HEK293 (cell line): ENCODE results near the gene PTPN4.

Experiments
- CTCF ChIA-PET: fragments of 350-600 bp; formaldehyde crosslinking; extraction: SDS; loops from one replicate; lab custom pipeline; 2021; ENCODE audit warnings: antibody characterized with exemption; lab: Yijun Ruan, JAX
- POLR2A ChIA-PET: fragments of 300-600 bp; formaldehyde crosslinking; extraction: SDS; loops from one replicate; lab custom pipeline; 2020; ENCODE audit warnings: antibody characterized with exemption, inconsistent platforms; lab: Yijun Ruan, JAX
- H3K27ac ChIP-seq: fragments of 200-500 bp; sonication (Bioruptor generic); 2 replicates; pipeline ENCODE4 v1.5.1; 2014; ENCODE audit warnings: low read depth, low read length, control low read depth, inconsistent platforms; ENCODE audit errors: extremely low read depth
- H3K36me3 ChIP-seq, 2 experiments: fragments of 200-500 bp in 1 of 2; sonication (Bioruptor generic) in 1 of 2; 1 replicate in 1 of 2; 2 replicates in 1 of 2; pipeline ENCODE4 v1.5.1; 2014 to 2017; ENCODE audit warnings: inconsistent platforms in 2 of 2, low read length in 2 of 2; ENCODE audit not compliant: control insufficient read depth in 2 of 2, insufficient read depth in 1 of 2
- H3K4me1 ChIP-seq: fragments of 200-500 bp; sonication (Bioruptor generic); 2 replicates; pipeline ENCODE4 v1.5.1; 2014; ENCODE audit warnings: mild to moderate bottlenecking, low read length, inconsistent platforms; ENCODE audit not compliant: control insufficient read depth, insufficient read depth
- H3K4me3 ChIP-seq: 2 replicates; pipeline ENCODE4 v1.5.1; 2011; ENCODE audit warnings: low read depth, mild to moderate bottlenecking, control low read depth, low read length, moderate library complexity
- H3K9me3 ChIP-seq: fragments of 200-500 bp; sonication (Bioruptor generic); 2 replicates; pipeline ENCODE4 v1.5.1; 2014; ENCODE audit warnings: low read depth, low read length, inconsistent platforms; ENCODE audit not compliant: control insufficient read depth, insufficient read depth
- GLIS2 ChIP-seq: fragments of 450-650 bp; formaldehyde crosslinking; IDR thresholded peaks from 2 replicates; pipeline ENCODE4 v1.5.1; 2016; ENCODE audit warnings: missing biosample characterization, missing genetic modification characterization
- HOXC10 ChIP-seq: sonication (generic); formaldehyde crosslinking; IDR thresholded peaks from 2 replicates; pipeline ENCODE4 v1.8.1; 2023; ENCODE audit warnings: mild to moderate bottlenecking, missing genetic modification reagents
- MZF1 ChIP-seq: fragments of 450-650 bp; formaldehyde crosslinking; IDR thresholded peaks from 2 replicates; pipeline ENCODE4 v1.5.1; 2017; ENCODE audit warnings: missing biosample characterization, missing genetic modification characterization, borderline replicate concordance
- PRDM1 ChIP-seq: fragments of 450-650 bp; formaldehyde crosslinking; IDR thresholded peaks from 2 replicates; pipeline ENCODE4; 2016; ENCODE audit warnings: missing biosample characterization, missing genetic modification characterization
- SCRT1 ChIP-seq: fragments of 450-650 bp; formaldehyde crosslinking; IDR thresholded peaks from 2 replicates; pipeline ENCODE4 v1.5.1; 2016; ENCODE audit warnings: missing biosample characterization, missing genetic modification characterization, borderline replicate concordance
- TSHZ1 ChIP-seq: fragments of 450-650 bp; formaldehyde crosslinking; IDR thresholded peaks from 2 replicates; pipeline ENCODE4 v1.5.1; 2016; ENCODE audit warnings: missing biosample characterization, missing genetic modification characterization, borderline replicate concordance
- ZBTB17 ChIP-seq: fragments of 450-650 bp; formaldehyde crosslinking; IDR thresholded peaks from 2 replicates; pipeline ENCODE4 v1.5.1; 2016; ENCODE audit warnings: missing biosample characterization, missing genetic modification characterization
- ZBTB26 ChIP-seq: fragments of 450-650 bp; formaldehyde crosslinking; optimal IDR thresholded peaks from 2 replicates; pipeline ENCODE3; 2016; ENCODE audit warnings: missing biosample characterization, mild to moderate bottlenecking, missing genetic modification characterization
- ZEB2 ChIP-seq: fragments of 450-650 bp; formaldehyde crosslinking; IDR thresholded peaks from 2 replicates; pipeline ENCODE4 v1.5.1; 2016; ENCODE audit warnings: missing biosample characterization, missing genetic modification characterization
- ZFP69B ChIP-seq: fragments of 450-650 bp; formaldehyde crosslinking; IDR thresholded peaks from 2 replicates; pipeline ENCODE4 v1.5.1; 2016; ENCODE audit warnings: missing biosample characterization, missing genetic modification characterization
- ZIC2 ChIP-seq: fragments of 450-650 bp; formaldehyde crosslinking; IDR thresholded peaks from 2 replicates; pipeline ENCODE4 v1.5.1; 2016; ENCODE audit warnings: missing biosample characterization, missing genetic modification characterization
- ZNF146 ChIP-seq: fragments of 450-650 bp; formaldehyde crosslinking; IDR thresholded peaks from 2 replicates; pipeline ENCODE4 v1.5.1; 2016; ENCODE audit warnings: missing biosample characterization, missing genetic modification characterization
- ZNF169 ChIP-seq: fragments of 450-650 bp; formaldehyde crosslinking; IDR thresholded peaks from 2 replicates; pipeline ENCODE4 v1.5.1; 2016; ENCODE audit warnings: missing biosample characterization, missing genetic modification characterization
- ZNF248 ChIP-seq: fragments of 450-650 bp; formaldehyde crosslinking; IDR thresholded peaks from 2 replicates; pipeline ENCODE4 v1.5.1; 2017; ENCODE audit warnings: missing biosample characterization, missing genetic modification characterization
- ZNF423 ChIP-seq: fragments of 450-650 bp; formaldehyde crosslinking; IDR thresholded peaks from 2 replicates; pipeline ENCODE4 v1.5.1; 2016; ENCODE audit warnings: missing biosample characterization, missing genetic modification characterization
- ZNF530 ChIP-seq: fragments of 450-650 bp; formaldehyde crosslinking; IDR thresholded peaks from 2 replicates; pipeline ENCODE4 v1.5.1; 2016; ENCODE audit warnings: low read depth, missing biosample characterization, missing genetic modification characterization
- ZNF621 ChIP-seq: fragments of 450-650 bp; formaldehyde crosslinking; IDR thresholded peaks from 2 replicates; pipeline ENCODE4 v1.5.1; 2017; ENCODE audit warnings: missing biosample characterization, missing genetic modification characterization
- ZNF654 ChIP-seq: fragments of 450-650 bp; formaldehyde crosslinking; IDR thresholded peaks from 2 replicates; pipeline ENCODE4 v1.5.1; 2016; ENCODE audit warnings: low read depth, missing biosample characterization, missing genetic modification characterization
- ZNF701 ChIP-seq: fragments of 450-650 bp; formaldehyde crosslinking; IDR thresholded peaks from 2 replicates; pipeline ENCODE4 v1.5.1; 2016; ENCODE audit warnings: missing biosample characterization, missing genetic modification characterization
- ZNF768 ChIP-seq: fragments of 450-650 bp; formaldehyde crosslinking; IDR thresholded peaks from 2 replicates; pipeline ENCODE4 v1.5.1; 2018; ENCODE audit warnings: missing biosample characterization, mild to moderate bottlenecking, missing genetic modification characterization
- ZNF785 ChIP-seq: fragments of 450-650 bp; formaldehyde crosslinking; IDR thresholded peaks from 2 replicates; pipeline ENCODE4 v1.5.1; 2016; ENCODE audit warnings: missing biosample characterization, missing genetic modification characterization
- ZXDB ChIP-seq: fragments of 450-650 bp; formaldehyde crosslinking; IDR thresholded peaks from 2 replicates; pipeline ENCODE4 v1.5.1; 2016; ENCODE audit warnings: missing biosample characterization, missing genetic modification characterization
- TF ChIP-seq, protein P1 (sequence below): fragments of 450-650 bp; formaldehyde crosslinking; IDR thresholded peaks from 2 replicates; pipeline ENCODE4 v1.5.1; 2017; ENCODE audit warnings: missing biosample characterization, missing genetic modification characterization
- TF ChIP-seq, protein P2 (sequence below): fragments of 450-650 bp; formaldehyde crosslinking; IDR thresholded peaks from 2 replicates; pipeline ENCODE4 v1.5.1; 2016; ENCODE audit warnings: missing biosample characterization, missing genetic modification characterization
- TF ChIP-seq, protein P3 (sequence below): fragments of 450-650 bp; formaldehyde crosslinking; IDR thresholded peaks from 2 replicates; pipeline ENCODE4 v1.5.1; 2016; ENCODE audit warnings: missing biosample characterization, missing genetic modification characterization, low read depth
- TF ChIP-seq, protein P4 (sequence below): fragments of 450-650 bp; formaldehyde crosslinking; IDR thresholded peaks from 2 replicates; pipeline ENCODE4; 2016; ENCODE audit warnings: missing biosample characterization, missing genetic modification characterization

Gene PTPN4

DNA sequence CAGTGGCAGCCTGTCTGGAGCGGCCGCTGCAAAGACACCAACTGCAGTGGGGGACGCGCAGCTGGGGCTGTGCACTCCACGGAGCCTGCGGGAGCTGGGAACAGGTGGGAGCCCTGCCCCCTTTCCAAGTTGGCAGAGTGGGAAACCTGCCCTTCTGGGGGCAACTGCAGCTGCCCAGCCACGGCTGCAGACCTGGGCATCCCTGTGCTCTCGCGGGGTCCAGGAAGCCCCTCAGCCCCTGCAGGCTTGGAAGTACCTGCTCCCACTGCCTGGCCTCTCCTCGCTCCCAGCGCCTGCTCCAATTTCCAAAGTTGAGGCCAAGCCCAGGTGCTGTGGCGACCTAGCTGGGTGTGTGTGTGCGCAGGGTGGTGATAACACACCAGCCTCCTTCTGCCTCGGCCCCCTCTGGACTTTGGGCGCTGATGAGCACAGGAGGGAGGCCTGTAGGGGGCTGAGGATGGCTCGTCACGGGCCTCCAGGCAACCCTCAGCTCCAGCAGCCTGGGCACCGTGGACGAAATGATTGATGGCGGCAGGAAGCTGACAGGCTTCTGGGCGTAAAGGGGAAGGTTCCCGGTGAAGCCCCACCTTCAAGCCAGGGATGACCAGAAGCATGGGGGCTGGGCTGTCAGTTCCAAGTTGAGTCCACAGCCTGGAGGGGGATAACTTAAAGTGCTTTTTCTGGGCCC lies 76.9 kb downstream of the PTPN4 start:
- Histone ChIP-seq H3K27ac (no peak overlapping the region), H3K36me3 (no peaks in the 10 kb centered on the region), H3K4me1 (peaks cover 6% of the 10 kb centered on the region), H3K9me3 (no peaks in the 10 kb centered on the region), H3K4me3 (no peak overlapping the region)
- ChIA-PET POLR2A (no interaction called here), CTCF (no interaction called here)
- TF ChIP-seq ZFP69B (tag by site-specific recombination), result no peak
- no peak for TF ChIP-seq ZBTB26 (tag by site-specific recombination)
- TF ChIP-seq GLIS2 (tag by site-specific recombination), result no peak
- TF ChIP-seq ZXDB (tag by site-specific recombination), result no peak
- TF ChIP-seq ZBTB17 (tag by site-specific recombination), result no peak
- no peak for TF ChIP-seq ZNF146 (tag by site-specific recombination)
- no peak for TF ChIP-seq SCRT1 (tag by site-specific recombination)
- TF ChIP-seq, protein P1, sequence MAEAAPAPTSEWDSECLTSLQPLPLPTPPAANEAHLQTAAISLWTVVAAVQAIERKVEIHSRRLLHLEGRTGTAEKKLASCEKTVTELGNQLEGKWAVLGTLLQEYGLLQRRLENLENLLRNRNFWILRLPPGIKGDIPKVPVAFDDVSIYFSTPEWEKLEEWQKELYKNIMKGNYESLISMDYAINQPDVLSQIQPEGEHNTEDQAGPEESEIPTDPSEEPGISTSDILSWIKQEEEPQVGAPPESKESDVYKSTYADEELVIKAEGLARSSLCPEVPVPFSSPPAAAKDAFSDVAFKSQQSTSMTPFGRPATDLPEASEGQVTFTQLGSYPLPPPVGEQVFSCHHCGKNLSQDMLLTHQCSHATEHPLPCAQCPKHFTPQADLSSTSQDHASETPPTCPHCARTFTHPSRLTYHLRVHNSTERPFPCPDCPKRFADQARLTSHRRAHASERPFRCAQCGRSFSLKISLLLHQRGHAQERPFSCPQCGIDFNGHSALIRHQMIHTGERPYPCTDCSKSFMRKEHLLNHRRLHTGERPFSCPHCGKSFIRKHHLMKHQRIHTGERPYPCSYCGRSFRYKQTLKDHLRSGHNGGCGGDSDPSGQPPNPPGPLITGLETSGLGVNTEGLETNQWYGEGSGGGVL (tag by site-specific recombination), result no peak
- no peak for TF ChIP-seq ZNF654 (tag by site-specific recombination)
- TF ChIP-seq, protein P2, sequence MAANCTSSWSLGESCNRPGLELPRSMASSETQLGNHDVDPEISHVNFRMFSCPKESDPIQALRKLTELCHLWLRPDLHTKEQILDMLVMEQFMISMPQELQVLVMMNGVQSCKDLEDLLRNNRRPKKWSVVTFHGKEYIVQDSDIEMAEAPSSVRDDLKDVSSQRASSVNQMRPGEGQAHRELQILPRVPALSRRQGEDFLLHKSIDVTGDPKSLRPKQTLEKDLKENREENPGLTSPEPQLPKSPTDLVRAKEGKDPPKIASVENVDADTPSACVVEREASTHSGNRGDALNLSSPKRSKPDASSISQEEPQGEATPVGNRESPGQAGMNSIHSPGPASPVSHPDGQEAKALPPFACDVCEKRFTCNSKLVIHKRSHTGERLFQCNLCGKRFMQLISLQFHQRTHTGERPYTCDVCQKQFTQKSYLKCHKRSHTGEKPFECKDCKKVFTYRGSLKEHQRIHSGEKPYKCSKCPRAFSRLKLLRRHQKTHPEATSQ (tag by site-specific recombination), result no peak
- TF ChIP-seq ZNF169 (tag by site-specific recombination), result no peak
- TF ChIP-seq ZNF621 (tag by site-specific recombination), result no peak
- TF ChIP-seq ZNF701 (tag by site-specific recombination), result no peak
- TF ChIP-seq ZIC2 (tag by site-specific recombination), result no peak
- no peak for TF ChIP-seq ZNF423 (tag by site-specific recombination)
- TF ChIP-seq ZNF248 (tag by site-specific recombination), result no peak
- no peak for TF ChIP-seq ZNF768
- no peak for TF ChIP-seq HOXC10 (CRISPR knock-in tag)
- no peak for TF ChIP-seq PRDM1 (tag by site-specific recombination)

DNA sequence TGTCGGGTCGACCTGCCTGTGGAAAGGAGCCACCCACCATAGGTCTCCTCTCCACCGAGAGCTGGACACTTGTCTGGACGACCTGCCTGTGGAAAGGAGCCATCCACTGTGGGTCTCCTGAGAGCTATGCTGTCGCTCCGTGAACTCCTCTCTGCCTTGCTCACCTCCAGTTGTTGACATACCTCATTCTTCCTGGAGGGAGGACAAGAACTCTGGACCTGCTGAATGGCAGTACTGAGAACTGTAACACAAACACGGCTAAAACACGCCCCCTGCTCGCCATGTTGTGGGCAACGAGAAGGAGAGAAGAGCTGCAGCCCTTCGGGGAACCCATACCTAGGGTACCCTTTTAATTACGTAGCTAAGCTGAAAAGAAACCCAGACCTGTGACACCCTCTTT lies 77.6 kb downstream of the PTPN4 start:
- no peak overlapping the region for H3K27ac ChIP-seq
- H3K4me1 ChIP-seq, result peaks cover 13% of the 10 kb centered on the region
- H3K9me3 ChIP-seq, result no peaks in the 10 kb centered on the region
- ChIA-PET POLR2A (no interaction called here), CTCF (no interaction called here)
- no peak overlapping the region for H3K4me3 ChIP-seq
- no peaks in the 10 kb centered on the region for H3K36me3 ChIP-seq
- TF ChIP-seq, protein P3, sequence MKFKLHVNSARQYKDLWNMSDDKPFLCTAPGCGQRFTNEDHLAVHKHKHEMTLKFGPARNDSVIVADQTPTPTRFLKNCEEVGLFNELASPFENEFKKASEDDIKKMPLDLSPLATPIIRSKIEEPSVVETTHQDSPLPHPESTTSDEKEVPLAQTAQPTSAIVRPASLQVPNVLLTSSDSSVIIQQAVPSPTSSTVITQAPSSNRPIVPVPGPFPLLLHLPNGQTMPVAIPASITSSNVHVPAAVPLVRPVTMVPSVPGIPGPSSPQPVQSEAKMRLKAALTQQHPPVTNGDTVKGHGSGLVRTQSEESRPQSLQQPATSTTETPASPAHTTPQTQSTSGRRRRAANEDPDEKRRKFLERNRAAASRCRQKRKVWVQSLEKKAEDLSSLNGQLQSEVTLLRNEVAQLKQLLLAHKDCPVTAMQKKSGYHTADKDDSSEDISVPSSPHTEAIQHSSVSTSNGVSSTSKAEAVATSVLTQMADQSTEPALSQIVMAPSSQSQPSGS (tag by site-specific recombination), result no peak
- no peak for TF ChIP-seq ZNF785 (tag by site-specific recombination)
- TF ChIP-seq, protein P4, sequence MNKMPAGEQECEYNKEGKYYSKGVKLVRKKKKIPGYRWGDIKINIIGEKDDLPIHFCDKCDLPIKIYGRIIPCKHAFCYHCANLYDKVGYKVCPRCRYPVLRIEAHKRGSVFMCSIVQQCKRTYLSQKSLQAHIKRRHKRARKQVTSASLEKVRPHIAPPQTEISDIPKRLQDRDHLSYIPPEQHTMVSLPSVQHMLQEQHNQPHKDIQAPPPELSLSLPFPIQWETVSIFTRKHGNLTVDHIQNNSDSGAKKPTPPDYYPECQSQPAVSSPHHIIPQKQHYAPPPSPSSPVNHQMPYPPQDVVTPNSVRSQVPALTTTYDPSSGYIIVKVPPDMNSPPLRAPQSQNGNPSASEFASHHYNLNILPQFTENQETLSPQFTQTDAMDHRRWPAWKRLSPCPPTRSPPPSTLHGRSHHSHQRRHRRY, result no peak
- no peak for TF ChIP-seq MZF1
- TF ChIP-seq ZNF530 (tag by site-specific recombination), result no peak
- TF ChIP-seq ZEB2 (tag by site-specific recombination), result no peak
- no peak for TF ChIP-seq TSHZ1 (tag by site-specific recombination)
